ENCODE data around the gene ZNF791.
"Not testable (repeated sequence)": the region's sequence is repeated elsewhere in the genome, so short reads cannot be mapped to it uniquely, and the experiment has no call there.

ZNF791 gene

GRCh38 chr19:12610540-12611360 is at the start of gene ZNF791, which contains the start of gene ZNF490:
Gene ZNF791 (plus strand): TSS chr19:12610920. CDS start chr19:12611080, 160 bp downstream.
Gene ZNF490 (minus strand): TSS chr19:12610813. CDS start chr19:12610680, 133 bp downstream.
- peak; percentile 78 for DNase-seq

- peak; percentile 66 for DNase-seq
Measured at GRCh38 chr19:12564016-12564664, 46.6 kb upstream of the ZNF791 start.

DNA sequence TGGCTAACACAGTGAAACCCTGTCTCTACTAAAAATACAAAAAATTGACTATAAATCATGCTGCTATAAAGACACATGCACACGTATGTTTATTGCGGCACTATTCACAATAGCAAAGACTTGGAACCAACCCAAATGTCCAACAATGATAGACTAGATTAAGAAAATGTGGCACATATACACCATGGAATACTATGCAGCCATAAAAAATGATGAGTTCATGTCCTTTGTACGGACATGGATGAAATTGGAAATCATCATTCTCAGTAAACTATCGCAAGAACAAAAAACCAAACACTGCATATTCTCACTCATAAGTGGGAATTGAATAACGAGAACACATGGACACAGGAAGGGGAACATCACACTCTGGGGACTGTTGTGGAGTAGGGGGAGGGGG is 44.3 kb upstream of the ZNF791 start:
- DNase-seq, result not testable (repeated sequence)

GRCh38 chr19:12567951-12568350 is 42.8 kb upstream of the ZNF791 start:
- DNase-seq, result no peak

DNA sequence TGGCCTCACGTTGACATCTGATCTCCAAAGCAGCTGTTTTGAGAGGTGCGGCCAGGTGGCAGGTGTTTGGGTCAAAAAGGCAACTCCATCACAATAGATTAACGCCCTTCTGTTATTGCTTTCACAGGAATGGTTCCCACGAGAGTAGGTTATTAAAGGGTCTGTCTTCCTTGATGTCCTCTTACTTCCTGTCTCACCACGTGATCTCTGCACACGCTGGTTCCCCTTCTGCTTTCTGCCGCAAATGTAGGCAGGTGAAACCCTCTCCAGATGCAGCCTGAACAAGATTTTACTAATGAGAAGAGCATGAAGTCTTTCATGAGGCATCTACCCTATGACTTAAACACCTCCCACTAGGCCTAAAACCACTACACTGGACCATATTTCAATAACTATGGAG is 36.7 kb upstream of the ZNF791 start:
- no peak for DNase-seq

DNA sequence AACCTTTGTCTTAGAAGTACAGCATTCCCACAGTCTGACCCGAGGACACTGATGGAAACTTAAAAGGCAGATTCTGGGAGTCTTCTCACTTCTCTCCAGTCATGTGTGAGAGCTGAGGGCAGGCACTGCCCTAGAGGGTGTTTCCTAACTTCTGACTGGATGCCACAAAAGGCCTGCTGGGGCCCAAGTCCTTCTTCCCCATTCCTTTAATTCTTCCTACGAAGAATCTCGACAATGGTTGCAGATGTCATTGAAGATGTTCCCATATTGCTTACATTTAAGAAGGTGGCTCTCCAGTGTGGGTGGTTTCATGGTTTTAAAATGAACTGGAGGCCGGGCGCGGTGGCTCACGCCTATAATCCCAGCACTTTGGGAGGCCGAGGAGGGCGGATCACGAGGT is 32.1 kb upstream of the ZNF791 start:
- no peak for DNase-seq

- no peak for DNase-seq
Measured at GRCh38 chr19:12580180-12580694, 30.5 kb upstream of the ZNF791 start.

GRCh38 chr19:12581100-12581499 is 29.6 kb upstream of the ZNF791 start:
- DNase-seq, result no peak

GRCh38 chr19:12596485-12596884 is 14.2 kb upstream of the ZNF791 start:
- DNase-seq, result no peak

- no peak for DNase-seq
Measured at GRCh38 chr19:12596927-12597548, 13.7 kb upstream of the ZNF791 start.

DNA sequence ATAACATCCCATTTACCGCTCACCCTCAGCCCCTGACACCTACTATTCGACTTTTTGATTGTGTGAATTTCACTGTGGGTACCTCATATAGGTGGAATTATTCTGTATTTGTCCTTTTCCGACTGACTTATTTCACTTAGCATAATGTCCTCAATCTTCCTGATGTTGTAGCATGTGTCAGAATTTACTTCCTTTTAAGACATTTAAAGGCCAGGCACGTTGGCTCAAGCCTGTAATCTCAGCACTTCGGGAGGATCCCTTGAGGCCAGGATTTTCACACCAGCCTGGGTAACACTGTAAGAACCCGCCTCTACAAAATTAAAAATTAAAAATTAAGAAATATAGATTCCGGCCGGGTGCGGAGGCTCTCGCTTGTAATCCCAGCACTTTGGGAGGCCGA is 13.1 kb upstream of the ZNF791 start:
- no peak for DNase-seq

- no peak for DNase-seq
Measured at GRCh38 chr19:12603714-12604113, 7.0 kb upstream of the ZNF791 start.

DNA sequence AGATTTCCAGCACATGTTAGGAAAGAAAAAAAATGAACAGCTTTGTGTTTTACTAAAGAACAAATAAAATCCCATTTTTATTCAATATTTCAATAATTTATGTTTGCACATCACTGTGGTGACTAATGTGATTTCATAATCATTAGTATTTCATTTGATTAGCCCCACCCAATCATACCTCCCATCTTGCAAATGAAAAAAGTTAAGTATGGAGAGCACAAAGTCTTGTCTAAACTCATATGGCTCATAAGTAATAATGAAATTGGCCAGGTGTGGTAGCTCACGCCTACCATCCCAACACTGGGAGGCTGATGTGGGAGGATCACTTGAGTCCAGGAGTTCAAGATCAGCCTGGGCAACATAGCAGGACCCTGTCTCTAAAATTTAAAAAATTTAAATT is 3.9 kb upstream of the ZNF791 start:
- DNase-seq, result no peak

GRCh38 chr19:12607631-12608030 is 3.1 kb upstream of the ZNF791 start:
- DNase-seq, result no peak

DNA sequence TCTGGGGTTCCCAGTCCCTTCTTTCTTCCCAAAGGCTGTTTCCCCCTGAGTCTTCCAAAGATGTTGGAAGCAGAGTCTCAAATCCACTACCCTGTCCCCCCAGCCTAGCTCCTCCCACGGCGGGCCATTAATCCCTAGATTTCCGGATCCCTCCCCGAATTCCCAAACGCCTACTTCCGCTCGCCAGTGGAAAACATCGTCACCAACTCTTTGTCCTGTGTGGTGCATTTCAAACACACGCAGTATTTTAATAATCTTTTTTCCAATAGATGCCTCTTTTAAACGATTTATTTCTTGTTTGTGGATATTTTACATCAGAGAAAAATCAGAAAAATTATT is 610 bp downstream of the ZNF791 start:
- DNase-seq, result peak; percentile 19

GRCh38 chr19:12617646-12618045 is 6.9 kb downstream of the ZNF791 start:
- DNase-seq, result no peak

DNA sequence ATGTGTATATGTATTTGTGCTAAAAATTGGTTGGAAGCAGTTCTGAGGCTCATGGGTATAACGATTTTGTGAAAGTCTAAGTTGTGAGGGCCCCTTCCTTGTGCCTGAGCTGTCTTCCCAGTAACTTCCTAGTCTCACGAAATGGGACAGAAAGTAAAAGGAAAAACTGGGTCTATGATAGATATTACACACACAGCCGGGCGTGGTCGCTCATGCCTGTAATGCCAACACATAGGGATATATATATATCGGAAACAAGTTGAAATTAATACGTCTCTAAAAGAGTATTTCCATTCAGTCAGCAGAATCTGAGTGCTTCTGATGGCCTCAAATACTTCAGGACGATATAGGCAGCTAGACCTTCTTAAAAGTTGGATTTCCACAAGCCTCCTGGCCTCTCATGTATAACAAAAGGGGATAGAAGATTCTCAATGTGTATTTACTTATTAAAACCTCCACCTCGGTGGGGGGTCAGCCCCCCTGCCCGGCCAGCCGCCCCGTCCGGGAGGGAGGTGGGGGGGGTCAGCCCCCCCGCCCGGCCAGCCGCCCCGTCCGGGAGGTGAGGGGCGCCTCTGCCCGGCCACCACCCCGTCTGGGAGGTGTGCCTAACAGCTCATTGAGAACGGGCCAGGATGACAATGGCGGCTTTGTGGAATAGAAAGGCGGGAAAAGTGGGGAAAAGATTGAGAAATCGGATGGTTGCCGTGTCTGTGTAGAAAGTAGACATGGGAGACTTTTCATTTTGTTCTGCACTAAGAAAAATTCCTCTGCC is 10.7 kb downstream of the ZNF791 start:
- not testable (repeated sequence) for DNase-seq

DNA sequence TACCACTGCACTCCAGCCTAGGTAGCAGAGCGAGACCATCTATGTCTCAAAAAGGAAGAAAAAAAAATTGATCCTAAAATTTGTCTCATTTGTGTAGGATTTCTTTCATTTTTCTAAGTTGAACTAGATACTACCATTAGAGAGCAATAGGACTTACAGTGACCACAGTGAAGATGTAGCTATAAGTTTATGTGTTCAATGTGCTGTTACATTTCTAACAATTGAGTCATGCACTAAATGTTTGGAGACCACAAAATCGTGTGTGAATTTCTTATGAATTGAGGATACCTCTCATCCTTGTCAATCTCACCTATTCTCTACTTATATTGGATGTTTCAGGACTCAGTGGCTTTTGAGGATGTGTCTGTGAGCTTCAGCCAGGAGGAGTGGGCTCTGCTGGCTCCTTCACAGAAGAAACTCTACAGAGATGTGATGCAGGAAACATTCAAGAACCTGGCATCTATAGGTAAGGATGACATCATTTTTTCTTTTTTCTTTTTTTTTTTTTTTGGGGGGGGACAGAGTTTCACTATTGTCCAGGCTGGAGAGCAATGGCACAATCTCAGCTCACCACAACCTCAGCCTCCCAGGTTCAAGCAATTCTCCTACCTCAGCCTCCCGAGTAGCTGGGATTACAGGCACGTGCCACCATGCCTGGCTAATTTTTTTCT is 12.8 kb downstream of the ZNF791 start:
- DNase-seq, result no peak

GRCh38 chr19:12626958-12627357 is 16.2 kb downstream of the ZNF791 start:
- DNase-seq, result no peak

DNA sequence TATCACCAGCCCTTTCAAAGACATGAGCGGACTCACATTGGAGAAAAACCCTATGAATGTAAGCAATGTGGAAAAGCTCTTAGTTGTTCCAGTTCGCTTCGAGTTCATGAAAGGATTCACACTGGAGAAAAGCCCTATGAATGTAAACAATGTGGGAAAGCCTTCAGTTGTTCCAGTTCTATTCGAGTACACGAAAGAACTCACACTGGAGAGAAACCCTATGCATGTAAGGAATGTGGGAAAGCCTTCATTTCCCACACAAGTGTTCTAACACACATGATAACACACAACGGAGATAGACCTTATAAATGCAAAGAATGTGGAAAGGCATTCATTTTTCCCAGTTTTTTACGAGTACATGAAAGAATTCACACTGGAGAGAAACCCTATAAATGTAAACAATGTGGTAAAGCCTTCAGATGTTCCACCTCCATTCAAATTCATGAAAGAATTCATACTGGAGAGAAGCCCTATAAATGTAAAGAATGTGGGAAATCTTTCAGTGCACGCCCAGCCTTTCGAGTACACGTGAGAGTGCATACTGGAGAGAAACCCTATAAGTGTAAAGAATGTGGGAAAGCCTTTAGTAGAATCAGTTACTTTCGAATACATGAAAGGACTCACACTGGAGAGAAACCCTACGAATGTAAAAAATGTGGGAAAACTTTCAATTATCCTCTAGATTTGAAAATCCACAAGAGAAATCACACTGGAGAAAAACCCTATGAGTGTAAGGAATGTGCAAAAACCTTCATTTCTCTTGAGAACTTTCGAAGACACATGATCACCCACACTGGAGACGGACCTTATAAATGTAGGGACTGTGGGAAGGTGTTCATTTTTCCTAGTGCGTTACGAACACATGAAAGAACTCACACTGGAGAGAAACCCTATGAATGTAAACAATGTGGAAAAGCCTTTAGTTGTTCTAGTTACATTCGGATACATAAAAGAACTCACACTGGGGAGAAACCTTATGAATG is 17.6 kb downstream of the ZNF791 start:
- no peak for DNase-seq

DNA sequence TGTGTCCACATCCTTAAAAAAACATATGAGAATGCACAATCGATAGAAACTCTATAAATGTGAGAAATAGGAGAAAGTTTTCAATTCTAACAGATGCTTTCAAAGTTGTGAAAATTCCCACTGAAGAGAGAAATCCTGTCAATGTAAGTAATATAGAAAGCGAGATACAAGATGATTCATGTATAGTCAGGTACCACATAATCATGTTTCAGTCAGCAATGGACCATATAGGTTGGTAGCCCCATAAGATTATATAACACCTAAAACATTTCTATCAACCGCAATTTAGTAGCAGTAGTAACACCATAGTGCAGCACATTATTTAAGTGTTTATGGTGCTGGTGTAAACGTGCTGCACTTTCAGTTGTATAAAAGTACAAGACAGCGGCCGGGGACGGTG is 18.5 kb downstream of the ZNF791 start:
- no peak for DNase-seq
